ENCODE measurements around the gene NUDT2.
"Not testable (repeated sequence)": the region's sequence is repeated elsewhere in the genome, so short reads cannot be mapped to it uniquely, and the experiment has no call there.

NUDT2 gene

DNA sequence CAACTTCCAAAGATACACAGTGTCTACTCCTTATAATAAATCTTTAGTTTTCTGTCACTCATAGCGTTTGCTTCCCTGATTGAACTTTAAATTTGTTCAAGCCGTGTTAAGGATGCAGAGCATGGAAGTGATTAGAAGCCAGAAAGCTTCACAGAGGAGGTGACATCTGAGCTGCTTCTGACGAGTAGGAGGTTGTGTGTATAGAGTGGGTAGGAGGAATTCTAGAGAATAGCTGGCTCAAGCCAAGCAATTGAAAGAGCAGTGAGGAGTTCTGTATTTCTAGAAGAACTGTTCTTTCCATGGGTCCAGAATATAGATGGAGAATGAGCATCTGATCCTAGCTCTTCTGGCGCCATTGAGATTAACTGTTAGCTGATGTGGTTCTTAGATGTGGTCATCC, 6.0 kb downstream of the NUDT2 start:
- no peak for DNase-seq (ENCODE audit: low read depth)

- DNase-seq (ENCODE audit: low read depth), result no peak
These were observed 8.0 kb downstream of the NUDT2 start for GRCh38 chr9:34337403-34337802.

DNA sequence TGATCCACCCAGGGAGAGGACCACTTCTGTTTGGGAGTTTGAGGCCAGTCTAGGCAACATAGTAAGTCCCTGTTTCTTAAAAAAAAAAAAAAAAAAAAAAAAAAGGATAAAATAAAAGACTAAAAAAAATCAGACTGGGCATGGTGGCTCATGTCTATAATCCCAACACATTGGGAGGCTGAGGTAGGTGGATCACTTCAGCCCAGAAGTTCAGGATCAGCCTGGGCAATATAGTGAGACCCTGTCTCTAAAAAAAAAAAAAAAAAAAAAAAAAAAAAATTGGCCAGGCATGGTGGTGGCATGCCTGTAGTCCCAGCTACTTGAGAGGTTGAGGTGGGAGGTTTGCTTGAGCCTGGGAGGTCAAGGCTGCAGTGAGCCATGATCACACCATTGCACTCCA, 8.7 kb downstream of the NUDT2 start:
- not testable (repeated sequence) for DNase-seq (ENCODE audit: low read depth)

GRCh38 chr9:34338665-34339385, 9.5 kb downstream of the NUDT2 start:
- no peak for DNase-seq (ENCODE audit: low read depth)

GRCh38 chr9:34341659-34342295, 12.4 kb downstream of the NUDT2 start:
- DNase-seq (ENCODE audit: low read depth), result no peak

- DNase-seq (ENCODE audit: low read depth), result no peak
These were observed 13.7 kb downstream of the NUDT2 start for GRCh38 chr9:34343090-34343489.

- no peak for DNase-seq (ENCODE audit: low read depth)
These were observed 14.2 kb downstream of the NUDT2 start for GRCh38 chr9:34343605-34344004.

DNA sequence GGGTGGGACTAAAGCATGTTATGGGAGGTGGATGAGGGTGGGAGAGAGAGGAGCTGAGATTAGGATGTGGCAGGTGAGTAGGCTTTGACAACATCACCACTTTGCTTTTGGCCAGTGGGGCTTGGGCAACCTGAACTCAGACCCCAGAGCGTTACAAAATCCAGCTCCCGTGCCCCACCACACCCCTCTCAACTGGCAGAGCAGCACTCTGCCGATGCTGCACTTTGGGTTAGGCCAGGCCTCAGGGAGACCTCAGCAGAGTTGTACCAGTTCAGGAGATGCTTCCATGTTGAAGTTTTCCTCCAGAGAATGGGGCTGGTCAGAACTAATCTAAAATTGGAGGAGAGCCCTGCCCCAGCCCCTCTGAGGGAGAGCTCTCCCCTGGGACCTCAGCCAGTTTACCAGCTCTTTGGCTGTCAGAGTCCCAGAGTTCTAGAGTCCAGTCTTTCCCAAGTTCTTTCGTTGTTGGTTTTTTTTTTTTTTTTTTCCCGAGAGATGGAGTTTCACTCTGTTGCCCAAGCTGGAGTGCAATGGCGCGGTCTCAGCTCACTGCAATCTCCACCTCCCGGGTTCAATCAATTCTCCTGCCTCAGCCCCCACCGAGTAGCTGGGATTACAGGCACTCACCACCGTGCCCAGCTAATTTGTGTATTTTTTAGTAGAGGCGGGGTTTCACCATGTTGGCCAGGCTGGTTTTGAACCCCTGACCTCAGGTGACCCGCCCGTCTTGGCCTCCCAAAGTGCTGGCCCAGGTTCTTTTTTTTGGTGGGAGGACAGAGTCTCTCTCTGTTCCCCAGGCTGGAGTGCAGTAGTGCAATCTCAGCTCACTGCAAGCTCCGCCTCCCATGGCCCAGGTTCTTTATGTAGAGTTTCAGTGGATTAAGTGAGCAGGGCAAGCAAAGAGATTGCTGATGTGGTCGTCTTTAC, 17.8 kb downstream of the NUDT2 start:
- no peak for DNase-seq (ENCODE audit: low read depth)

DNA sequence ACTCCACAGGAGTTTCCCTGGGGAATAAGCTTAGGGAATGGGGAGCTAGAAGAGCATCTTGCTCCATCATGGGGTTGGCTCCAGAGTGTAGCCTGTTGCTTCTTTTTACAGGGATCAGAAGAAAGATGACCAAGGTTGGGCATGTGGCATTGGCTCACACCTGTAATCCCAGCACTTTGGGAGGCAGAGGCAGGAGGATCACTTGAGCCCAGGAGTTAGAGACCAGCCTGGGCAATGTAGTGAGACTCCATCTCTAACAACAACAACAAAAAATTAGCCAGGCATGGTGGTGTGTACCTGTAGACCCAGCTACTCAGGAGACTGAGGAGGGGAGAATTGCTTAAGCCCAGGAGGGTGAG, 18.4 kb downstream of the NUDT2 start:
- DNase-seq (ENCODE audit: low read depth), result no peak

- DNase-seq (ENCODE audit: low read depth), result no peak
These were observed 20.0 kb downstream of the NUDT2 start for GRCh38 chr9:34349324-34349723.

GRCh38 chr9:34352122-34352652, 22.8 kb downstream of the NUDT2 start:
- DNase-seq (ENCODE audit: low read depth), result not testable (repeated sequence)

- not testable (repeated sequence) for DNase-seq (ENCODE audit: low read depth)
These were observed 23.6 kb downstream of the NUDT2 start for GRCh38 chr9:34352957-34353356.

DNA sequence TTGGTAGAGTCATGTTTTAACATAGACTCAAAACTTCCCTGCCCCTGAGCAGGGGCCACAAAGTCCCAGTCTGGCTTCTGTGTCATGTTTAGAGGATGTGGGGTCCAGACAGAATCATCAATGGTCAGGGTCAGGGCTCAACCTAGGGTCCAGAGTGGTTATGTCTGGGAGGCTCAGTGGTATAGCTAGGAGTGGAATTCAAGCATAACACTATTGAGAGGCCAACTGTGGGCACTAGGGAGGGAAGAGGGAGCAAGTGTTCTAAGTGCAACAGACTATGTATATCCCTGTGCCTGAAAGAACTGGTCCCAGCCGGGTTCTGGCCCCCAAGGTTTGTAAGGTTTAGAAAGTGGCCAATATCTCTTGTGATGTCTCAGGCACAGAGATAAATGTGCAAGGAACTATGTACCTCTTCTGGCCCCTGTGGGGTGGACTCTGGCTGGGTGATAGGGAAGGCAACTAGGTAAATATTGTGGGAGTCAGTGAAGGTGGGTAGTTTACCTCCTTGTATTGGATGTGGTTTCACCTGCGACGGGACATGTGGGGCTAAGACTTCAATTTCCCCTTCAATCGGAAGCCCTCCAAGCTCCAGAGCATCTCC, 33.3 kb downstream of the NUDT2 start:
- no peak for DNase-seq (ENCODE audit: low read depth)

DNA sequence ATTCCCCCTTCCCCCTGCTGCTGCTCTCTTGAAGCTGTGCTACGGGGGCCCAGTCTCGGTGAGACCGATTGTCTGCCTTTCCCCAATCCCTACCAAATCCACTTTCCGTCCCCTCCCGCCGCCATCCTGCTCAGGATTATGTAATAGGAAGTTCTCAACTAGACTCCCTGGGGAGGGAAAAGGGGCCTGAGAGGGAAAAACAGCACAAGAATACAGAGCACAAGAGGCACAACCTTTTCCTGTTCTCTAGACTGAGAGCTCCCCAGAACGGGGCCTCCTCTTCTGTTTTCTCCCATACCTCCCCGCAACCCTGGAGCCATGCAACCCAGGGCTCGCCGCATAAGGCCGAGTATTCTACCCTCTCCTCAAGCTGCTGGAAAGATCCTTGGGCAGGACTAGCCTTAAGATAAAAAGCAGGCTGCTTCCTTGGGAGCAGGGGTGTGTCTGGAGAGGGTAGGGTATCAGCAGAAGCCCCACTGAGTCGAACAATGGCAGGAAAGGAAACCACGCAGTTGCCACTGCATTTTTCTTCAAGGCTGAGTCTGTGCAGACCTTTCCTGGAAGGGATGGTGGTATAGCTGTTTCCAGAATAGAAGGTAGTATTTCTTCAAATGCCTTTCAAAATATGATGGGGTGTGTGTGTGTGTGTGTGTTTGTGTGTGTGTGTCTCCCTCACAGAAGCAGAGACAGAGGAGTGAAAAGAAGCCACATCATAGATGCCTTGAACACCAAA, 34.4 kb downstream of the NUDT2 start:
- no peak for DNase-seq (ENCODE audit: low read depth)

GRCh38 chr9:34365282-34365681, 35.9 kb downstream of the NUDT2 start:
- no peak for DNase-seq (ENCODE audit: low read depth)

- no peak for DNase-seq (ENCODE audit: low read depth)
These were observed 37.0 kb downstream of the NUDT2 start for GRCh38 chr9:34366365-34366764.

GRCh38 chr9:34367751-34368410, 38.5 kb downstream of the NUDT2 start:
- DNase-seq (ENCODE audit: low read depth), result not testable (repeated sequence)

DNA sequence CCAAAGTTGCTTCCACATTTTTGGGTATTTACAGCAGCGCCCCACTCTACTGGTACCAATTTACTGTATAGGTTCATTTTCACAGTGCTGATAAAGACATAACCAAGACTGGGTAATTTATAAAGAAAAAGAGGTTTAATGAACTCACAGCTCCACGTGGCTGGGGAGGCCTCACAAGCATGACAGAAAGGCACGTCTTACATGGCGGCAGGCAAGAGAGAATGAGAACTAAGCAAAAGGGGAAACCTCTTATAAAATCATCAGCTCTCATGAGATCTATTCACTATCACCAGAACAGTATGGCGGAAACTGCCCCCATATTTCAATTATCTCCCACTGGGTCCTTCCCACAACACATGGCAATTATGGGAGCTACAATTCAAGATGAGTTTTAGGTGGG, 39.4 kb downstream of the NUDT2 start:
- DNase-seq (ENCODE audit: low read depth), result not testable (repeated sequence)

DNA sequence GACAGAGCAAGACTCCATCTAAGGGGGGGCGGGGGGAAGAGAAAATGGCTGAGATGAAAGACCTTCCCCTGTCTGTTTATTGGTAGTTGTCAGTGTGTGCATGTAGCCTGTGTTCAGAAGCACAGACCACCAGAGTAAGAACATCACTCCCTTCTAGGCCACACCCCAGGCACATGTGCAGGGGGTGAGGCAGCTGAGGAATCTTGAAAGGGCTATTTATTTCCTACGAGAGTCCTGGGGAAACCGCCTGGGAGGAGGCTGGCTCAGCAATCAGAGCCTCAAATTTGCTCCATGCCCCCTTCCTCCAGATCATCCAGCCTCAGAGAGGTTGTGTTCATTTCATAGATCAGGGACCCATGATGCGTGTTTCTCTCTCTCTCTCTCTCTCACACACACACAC, 40.3 kb downstream of the NUDT2 start:
- no peak for DNase-seq (ENCODE audit: low read depth)

- no peak for DNase-seq (ENCODE audit: low read depth)
These were observed 41.1 kb downstream of the NUDT2 start for GRCh38 chr9:34370335-34370969.

All from stromal cell of bone marrow (primary cell).